ENCODE measurements around the gene EYA4.

Gene EYA4, protein sequence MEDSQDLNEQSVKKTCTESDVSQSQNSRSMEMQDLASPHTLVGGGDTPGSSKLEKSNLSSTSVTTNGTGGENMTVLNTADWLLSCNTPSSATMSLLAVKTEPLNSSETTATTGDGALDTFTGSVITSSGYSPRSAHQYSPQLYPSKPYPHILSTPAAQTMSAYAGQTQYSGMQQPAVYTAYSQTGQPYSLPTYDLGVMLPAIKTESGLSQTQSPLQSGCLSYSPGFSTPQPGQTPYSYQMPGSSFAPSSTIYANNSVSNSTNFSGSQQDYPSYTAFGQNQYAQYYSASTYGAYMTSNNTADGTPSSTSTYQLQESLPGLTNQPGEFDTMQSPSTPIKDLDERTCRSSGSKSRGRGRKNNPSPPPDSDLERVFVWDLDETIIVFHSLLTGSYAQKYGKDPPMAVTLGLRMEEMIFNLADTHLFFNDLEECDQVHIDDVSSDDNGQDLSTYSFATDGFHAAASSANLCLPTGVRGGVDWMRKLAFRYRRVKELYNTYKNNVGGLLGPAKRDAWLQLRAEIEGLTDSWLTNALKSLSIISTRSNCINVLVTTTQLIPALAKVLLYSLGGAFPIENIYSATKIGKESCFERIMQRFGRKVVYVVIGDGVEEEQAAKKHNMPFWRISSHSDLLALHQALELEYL

GRCh38 chr6:133241086-133241900, at the start of gene EYA4:
TSS of gene EYA4 (plus strand) at chr6:133241357. CDS start at chr6:133274781, 33,424 bp downstream.
- no peak for DNase-seq (ENCODE audit: low spot score)
- no peak for FAIRE-seq

DNA sequence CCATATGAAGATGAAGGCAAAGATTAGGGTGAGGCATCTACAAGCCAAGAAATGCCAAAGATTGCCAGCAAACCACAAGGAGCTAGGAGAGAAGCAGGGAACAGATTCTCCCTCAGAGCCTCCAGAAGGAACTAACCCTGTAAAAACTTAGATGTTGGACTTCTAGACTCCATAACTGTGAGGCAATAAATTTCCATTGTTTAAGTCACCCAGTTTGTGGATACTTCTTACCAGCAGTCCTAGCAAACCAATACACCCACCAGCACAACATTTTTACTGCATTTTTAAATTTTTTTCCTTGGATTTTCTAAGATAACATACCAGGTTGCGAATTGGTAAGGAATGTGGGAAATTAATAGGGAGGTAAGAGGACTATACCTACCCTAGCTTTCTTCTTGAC, 47.8 kb upstream of the EYA4 start:
- FAIRE-seq = no peak
- DNase-seq (ENCODE audit: low spot score) = no peak

GRCh38 chr6:133198725-133199124, 42.4 kb upstream of the EYA4 start:
- FAIRE-seq = no peak
- DNase-seq (ENCODE audit: low spot score) = no peak

DNA sequence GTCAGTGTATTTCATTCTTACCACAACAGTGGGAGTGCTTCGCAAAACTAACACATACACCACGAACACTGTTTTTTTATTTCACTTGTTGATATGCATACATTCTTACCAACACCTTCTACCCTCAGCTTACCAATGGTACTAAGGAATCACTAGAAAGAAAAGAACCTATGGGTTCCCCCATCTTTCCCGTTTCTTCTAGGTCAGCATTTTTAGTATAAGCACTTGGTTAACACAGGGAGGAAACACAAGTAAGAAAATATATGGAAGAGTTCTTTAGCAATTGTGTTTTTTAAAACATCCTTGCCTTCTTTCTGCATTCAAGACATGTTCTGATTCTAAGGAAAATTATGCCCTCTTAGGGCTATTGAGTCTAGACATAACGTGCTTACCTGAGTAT, 39.9 kb upstream of the EYA4 start:
- FAIRE-seq (no peak), DNase-seq (ENCODE audit: low spot score) (no peak)

DNA sequence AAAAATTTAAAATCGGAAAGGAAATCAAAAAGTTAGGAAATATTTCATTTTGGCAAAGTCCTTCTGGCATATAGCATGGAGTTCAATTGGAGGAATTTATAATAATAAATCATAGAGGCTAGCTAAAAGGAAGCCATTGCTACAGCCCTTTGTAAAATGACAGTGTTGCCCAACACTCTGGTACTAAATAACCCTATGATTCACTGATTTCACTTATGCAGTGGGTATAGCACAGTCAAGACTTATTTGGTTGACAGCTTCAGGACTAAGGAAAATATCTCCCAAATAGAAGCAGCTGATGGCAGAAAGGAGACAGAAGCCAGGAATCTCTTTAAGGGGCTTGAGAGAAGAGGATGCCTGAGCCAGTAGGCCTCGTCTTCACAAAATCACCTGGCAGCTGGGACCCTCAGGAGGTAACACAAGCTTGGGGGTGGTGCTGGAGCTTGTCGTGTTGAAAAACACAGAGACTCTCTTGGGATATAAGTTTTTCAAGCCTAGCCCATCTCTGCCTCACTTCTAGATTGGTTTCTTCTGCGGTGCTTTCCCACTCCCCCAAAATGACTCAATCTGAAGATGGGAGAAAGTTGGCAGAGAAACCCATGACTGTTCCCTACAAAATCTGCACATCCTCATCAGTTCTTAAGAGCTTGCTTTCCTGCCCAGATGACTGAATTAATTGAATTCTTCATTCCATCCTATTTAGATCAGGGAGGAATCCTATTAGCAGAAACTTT, 38.4 kb upstream of the EYA4 start:
- FAIRE-seq (no peak), DNase-seq (ENCODE audit: low spot score) (peak; percentile 13)

DNA sequence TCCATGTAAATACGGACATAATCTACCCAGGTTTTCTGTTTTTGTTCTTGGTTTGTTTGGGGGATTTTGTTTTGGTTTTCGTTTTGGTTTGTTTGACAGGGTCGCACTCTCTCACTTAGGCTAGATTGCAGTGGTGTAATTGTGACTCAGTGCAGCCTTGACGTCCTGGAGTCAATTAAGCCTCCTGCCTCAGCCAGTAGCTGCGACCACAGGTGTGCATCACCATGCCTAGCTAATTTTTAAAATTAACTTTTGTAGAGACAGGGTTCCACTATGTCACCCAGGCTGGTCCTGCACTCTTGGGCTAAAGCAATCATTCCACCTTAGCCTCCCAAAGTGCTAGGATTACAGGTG, 37.8 kb upstream of the EYA4 start:
- DNase-seq (ENCODE audit: low spot score) (no peak), FAIRE-seq (no peak)

- FAIRE-seq = no peak
- DNase-seq (ENCODE audit: low spot score) = no peak
Measured at GRCh38 chr6:133205304-133205703, 35.9 kb upstream of the EYA4 start.

GRCh38 chr6:133206942-133207341, 34.2 kb upstream of the EYA4 start:
- FAIRE-seq (no peak), DNase-seq (ENCODE audit: low spot score) (no peak)

DNA sequence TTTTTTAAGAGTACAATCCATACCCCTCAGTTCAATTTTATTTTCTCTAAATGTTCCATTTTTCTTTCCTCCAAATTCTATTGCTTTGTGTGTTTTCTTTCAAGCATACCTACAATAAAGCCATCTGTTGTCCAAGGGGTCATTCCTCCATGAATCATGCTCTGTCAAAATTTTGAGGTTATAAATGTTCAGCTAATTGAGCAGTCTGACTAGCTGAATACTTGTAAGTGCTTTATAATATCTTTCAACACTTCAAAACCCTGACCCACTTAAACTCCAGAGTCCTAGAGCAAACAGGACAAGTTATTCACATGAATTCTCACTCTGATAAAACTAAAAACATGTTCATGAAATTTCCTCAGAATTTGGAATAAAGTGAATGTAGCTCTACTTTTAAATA, 33.4 kb upstream of the EYA4 start:
- FAIRE-seq (no peak), DNase-seq (ENCODE audit: low spot score) (no peak)

GRCh38 chr6:133208183-133208755, 32.9 kb upstream of the EYA4 start:
- FAIRE-seq = no peak
- no peak for DNase-seq (ENCODE audit: low spot score)

DNA sequence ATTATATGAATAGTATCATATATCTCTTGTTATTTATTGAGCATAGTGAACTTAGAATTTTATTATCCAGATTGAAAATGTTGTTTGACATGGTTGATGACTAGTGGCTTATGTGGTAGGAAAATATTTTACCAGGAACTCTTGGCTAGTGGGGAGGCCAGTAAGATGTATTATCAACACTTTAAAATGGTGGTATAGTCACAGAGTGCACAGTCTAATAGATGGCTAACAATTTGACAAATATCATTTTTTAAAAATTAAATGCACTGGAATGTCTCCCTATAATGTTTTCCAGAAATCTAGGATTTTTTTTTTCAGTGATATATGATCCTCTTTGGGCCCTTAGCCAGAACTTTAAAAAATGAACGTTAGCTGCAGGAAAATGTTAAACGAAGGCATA, 26.9 kb upstream of the EYA4 start:
- no peak for FAIRE-seq

DNA sequence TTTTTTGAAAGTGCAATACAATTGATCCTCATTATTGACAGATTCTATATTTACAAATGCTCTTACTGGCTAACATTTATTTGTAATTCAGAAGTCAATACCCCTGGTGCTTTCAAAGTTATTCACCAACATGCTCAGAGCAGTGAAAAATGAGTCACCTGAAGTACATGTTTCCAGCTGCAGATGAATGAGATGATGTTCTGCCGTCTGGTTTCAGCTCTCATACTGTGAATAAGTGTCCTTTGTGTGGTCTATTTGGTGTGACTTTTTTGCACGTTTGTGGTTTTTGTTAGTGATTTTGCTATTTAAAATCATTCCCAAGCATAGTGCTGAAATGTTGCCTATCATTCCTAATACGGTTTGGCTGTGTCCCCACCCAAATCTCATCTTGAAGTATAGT, 22.3 kb upstream of the EYA4 start:
- FAIRE-seq (no peak), DNase-seq (ENCODE audit: low spot score) (no peak)

More for the DNA sequence above, 26.9 kb upstream of the EYA4 start:
- DNase-seq (ENCODE audit: low spot score) = no peak

- FAIRE-seq (no peak), DNase-seq (ENCODE audit: low spot score) (no peak)
Measured at GRCh38 chr6:133223452-133224029, 17.6 kb upstream of the EYA4 start.

DNA sequence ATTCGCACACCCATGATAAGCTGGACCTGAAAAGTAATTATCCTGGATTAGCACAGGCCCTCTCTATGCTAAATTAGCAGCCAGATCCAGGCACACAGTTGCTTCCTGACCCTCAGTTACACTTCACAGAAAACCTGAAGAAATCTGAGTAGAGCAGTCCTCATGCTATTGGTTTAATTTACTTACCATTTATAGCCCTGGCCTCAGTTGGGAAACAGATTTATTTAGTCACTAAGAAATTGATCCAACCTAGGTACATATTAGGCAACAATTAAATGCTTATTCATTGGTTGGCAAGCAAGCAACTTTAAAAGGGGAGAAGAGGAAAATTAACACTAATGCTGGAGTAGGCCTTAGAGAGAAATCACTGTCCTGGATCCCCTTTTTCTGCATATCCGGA, 15.6 kb upstream of the EYA4 start:
- DNase-seq (ENCODE audit: low spot score) (no peak), FAIRE-seq (no peak)

- no peak for DNase-seq (ENCODE audit: low spot score)
- FAIRE-seq = no peak
Measured at GRCh38 chr6:133227344-133227743, 13.8 kb upstream of the EYA4 start.

DNA sequence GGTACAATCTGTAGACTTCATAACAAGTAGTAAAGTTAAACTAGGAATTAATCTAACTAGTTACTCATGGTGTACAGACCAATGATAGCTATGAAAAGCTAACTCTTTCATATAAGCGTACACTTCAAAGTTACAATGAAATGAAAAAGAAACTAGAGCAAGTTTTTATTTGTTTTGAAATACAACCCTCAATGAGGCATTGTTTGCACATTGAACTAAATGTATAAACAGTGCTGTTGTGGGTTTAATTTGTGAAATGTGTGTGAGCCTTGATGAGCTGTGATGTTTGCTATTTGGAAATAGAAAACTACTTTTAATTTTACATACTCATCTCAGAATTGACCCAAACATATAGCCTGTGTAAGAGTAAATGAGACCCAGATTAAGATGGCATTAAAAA, 11.1 kb upstream of the EYA4 start:
- DNase-seq (ENCODE audit: low spot score) (no peak), FAIRE-seq (no peak)

GRCh38 chr6:133235221-133235620, 5.9 kb upstream of the EYA4 start:
- FAIRE-seq (no peak), DNase-seq (ENCODE audit: low spot score) (no peak)

DNA sequence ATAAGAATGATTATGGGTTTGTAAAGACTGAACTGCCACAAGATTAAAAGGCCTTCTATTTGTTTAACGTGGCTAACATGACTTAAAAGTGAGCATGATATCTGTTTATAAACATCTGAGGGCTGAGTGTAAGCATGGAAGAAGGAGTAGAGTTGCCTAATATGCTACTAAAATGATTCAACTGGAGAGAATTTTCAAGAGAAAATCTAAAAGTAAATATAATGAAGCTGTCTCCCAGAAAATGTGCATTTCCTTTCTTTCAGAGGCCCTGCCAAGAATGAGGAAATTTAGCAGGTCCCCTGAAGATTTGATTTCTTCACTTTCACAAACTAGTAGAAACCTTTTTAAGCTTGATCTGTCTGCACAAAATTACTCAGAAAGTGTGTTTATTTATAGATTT, 4.2 kb upstream of the EYA4 start:
- DNase-seq (ENCODE audit: low spot score) (no peak), FAIRE-seq (no peak)

GRCh38 chr6:133240511-133241085, 559 bp upstream of the EYA4 start:
- FAIRE-seq (no peak), DNase-seq (ENCODE audit: low spot score) (no peak)

GRCh38 chr6:133241901-133242636, 912 bp downstream of the EYA4 start:
- FAIRE-seq (no peak), DNase-seq (ENCODE audit: low spot score) (no peak)

All from RCC 7860 (cell line).